Peyer's patch (tissue), 4 donors: ENCODE data around the gene MRGPRD. TPM values are rescaled to one million over a fixed set of nuclear protein-coding genes. Genes with fewer than 3 reads are reported as not detected.
A peak's percentile ranks its signal among the peaks of the same experiment; 100 is the strongest.

ENCODE experiments used
- DNase-seq, 3 donors: peaks; one replicate each; pipeline ENCODE4 v3.0.0-alpha.2; 2017 to 2019
- H3K27ac ChIP-seq, 4 donors: fragments of 200-600 bp; sonication (generic); one replicate each; pipeline ENCODE4 v1.5.1; 2016 to 2019
- H3K27me3 ChIP-seq, 2 donors: fragments of 200-600 bp; sonication (generic); one replicate each; pipeline ENCODE4 v1.5.1; 2019
- H3K36me3 ChIP-seq, 3 donors: fragments of 200-600 bp; sonication (generic); one replicate each; pipeline ENCODE4 v1.5.1; 2016 to 2019
- H3K4me1 ChIP-seq, 4 donors: fragments of 200-600 bp; sonication (generic); one replicate each; pipeline ENCODE4 v1.5.1; 2016 to 2019
- H3K4me3 ChIP-seq, 4 donors: fragments of 200-600 bp; sonication (generic); 1 replicate in 3 of 4; 2 replicates in 1 of 4; pipeline ENCODE4 v1.5.1; 2016 to 2019; ENCODE audit warnings: mild to moderate bottlenecking in 1 of 4
- H3K9me3 ChIP-seq, 4 donors: fragments of 200-600 bp; sonication (generic); one replicate each; pipeline ENCODE4 v1.5.1; 2016 to 2019; ENCODE audit warnings: mild to moderate bottlenecking in 1 of 4
- POLR2A ChIP-seq, 2 donors: fragments of 450-650 bp; IDR thresholded peaks; one replicate each; pipeline ENCODE4 v1.5.1; 2017; ENCODE audit warnings: antibody characterized with exemption in 2 of 2, mild to moderate bottlenecking in 2 of 2, moderate library complexity in 2 of 2
- total RNA-seq, 4 donors: library from RNA; depleted of rRNA; stranded (reverse); fragments of >200 nt; gene quantifications; one replicate each; pipeline ENCODE4 v1.1.0, GENCODE V29; 2016
- TF ChIP-seq, protein P1 (sequence below), 6 experiments: fragments of 450-650 bp in 4 of 6; fragments of 200-600 bp in 2 of 6; sonication (generic) in 1 of 6; IDR thresholded peaks; one replicate each; pipeline ENCODE4 v1.5.1; 2017 to 2019; ENCODE audit warnings: antibody characterized with exemption in 6 of 6, mild to moderate bottlenecking in 3 of 6, moderate library complexity in 1 of 6

Gene MRGPRD
- total RNA-seq, 4 donors from 2014 or later, result not detected

DNA sequence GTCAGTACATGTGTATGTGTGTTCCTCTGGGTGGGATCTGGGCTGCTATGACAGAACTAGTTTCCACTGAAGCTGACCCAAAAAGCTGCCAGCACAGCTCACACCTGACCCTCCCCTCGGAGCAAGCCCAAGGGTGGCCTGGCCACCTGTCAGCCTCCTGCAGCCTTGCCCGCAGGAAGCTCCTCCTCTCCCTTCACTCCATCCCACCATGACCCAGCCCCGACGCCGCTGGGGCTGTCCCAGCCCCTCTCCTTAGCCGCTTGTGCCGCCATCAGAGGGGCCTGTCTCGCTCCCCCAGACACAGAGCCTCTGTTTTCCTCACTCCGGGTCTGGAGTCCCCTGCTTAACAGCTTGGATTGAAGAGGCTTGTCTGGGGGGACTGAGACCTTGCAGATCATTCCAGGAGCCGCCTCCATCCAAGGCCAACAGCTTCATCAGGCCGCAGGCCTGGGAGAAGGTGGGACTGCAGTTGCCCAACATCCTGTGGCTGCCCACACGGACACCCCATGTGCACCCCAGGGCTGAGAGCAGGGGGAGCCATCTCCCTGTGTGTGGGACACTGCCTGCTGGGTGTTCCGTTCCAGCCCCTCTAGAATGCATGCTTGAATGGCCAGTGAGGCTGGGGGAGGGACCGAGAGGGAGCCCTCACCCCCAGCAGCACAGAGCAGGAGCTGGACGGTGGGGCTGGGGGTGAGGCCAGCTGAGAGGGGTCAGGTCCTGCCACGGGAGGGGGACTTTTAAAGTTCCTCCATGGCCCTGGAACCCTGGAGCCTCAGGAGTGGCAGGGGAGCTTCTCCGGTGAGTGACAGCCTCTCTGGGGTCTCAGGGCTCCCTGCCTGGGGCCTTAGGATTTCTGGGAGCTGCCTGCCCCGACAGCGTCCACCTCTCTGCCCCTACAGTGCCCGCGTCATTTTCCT lies 31.6 kb upstream of the MRGPRD start:
- peak in 1 of 3 donors; percentile 31 for DNase-seq
- Histone ChIP-seq H3K4me3 (peak overlapping the region; percentile 27 to 57 (median 39)), H3K36me3 (no peaks in the 10 kb centered on the region), H3K27me3 (peaks cover 0 to 16% of the 10 kb centered on the region in 2 donors), H3K4me1 (peaks cover 0 to 50% (median 0%) of the 10 kb centered on the region in 4 donors), H3K27ac (peak overlapping the region; percentile 72 to 96 (median 79)), H3K9me3 (no peaks in the 10 kb centered on the region)
- TF ChIP-seq, protein P1, sequence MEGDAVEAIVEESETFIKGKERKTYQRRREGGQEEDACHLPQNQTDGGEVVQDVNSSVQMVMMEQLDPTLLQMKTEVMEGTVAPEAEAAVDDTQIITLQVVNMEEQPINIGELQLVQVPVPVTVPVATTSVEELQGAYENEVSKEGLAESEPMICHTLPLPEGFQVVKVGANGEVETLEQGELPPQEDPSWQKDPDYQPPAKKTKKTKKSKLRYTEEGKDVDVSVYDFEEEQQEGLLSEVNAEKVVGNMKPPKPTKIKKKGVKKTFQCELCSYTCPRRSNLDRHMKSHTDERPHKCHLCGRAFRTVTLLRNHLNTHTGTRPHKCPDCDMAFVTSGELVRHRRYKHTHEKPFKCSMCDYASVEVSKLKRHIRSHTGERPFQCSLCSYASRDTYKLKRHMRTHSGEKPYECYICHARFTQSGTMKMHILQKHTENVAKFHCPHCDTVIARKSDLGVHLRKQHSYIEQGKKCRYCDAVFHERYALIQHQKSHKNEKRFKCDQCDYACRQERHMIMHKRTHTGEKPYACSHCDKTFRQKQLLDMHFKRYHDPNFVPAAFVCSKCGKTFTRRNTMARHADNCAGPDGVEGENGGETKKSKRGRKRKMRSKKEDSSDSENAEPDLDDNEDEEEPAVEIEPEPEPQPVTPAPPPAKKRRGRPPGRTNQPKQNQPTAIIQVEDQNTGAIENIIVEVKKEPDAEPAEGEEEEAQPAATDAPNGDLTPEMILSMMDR (IDR thresholded peaks at IDR 0.05), result no peak
- no peak for TF ChIP-seq POLR2A (IDR thresholded peaks at IDR 0.05)

DNA sequence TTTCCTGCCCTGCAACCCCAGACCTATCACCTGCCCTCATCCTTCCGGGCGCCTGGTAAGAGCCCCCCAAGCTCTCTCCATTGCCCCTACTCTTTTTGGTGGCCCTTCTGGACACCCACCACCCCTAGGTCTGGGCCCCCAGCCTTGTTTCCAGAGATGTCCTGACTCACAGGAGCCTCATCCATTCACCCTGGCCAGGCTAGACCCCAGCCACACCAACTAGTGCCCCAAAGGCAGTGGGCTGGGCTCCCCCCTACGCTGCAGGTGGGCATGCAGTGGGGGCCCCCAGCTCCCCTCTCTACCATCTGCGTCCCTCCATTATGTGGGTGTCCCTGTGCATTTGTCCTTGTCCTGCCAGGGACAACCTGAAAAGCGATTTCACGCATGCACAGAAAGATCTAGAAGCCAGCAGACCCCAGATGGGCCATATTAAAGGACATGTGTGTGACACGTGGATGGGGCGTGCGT lies 30.9 kb upstream of the MRGPRD start:
- H3K9me3 ChIP-seq, result no peaks in the 10 kb centered on the region
- peaks cover 0 to 16% of the 10 kb centered on the region in 2 donors for H3K27me3 ChIP-seq
- peak in 1 of 3 donors; percentile 34 for DNase-seq
- TF ChIP-seq, protein P1 (IDR thresholded peaks at IDR 0.05), result no peak
- no peak for TF ChIP-seq POLR2A (IDR thresholded peaks at IDR 0.05)
- peak overlapping the region; percentile 72 to 96 (median 79) for H3K27ac ChIP-seq
- H3K36me3 ChIP-seq, result no peaks in the 10 kb centered on the region
- peak overlapping the region; percentile 27 to 57 (median 39) for H3K4me3 ChIP-seq
- peaks cover 0 to 52% (median 0%) of the 10 kb centered on the region in 4 donors for H3K4me1 ChIP-seq

DNA sequence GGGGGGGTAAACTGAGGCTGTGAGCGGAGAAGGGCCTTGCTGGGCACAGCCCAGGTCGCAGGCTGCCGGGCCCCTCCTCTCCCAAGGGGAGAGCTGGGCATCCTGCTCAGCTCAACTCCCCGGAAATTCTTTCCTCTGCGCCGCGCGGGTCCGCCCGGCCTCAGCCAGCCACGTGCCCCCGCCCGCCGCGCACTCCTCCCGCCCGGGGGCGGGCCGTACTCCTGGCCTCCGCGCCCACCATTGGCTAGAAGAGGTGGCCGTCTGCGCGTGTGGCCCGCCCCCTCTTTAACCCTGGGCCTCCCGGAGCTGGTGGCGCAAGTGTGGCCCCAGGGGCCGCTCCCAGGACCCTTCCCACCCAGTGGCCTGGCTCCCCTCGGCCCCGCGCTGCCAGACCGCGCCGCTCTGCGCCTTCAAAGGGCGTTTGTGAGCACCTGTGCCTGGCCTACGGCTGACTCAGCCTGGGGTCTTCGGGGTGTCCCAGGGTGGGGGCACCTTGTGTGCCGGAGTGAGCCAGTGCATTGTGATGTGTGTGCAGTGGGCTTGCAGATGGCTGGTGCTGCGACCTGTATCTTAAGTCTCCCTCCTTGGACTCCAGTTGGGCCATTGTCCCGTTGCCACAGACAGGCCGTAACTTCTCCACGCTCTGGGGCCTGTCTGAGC lies 30.3 kb upstream of the MRGPRD start:
- peak in 2 of 3 donors; percentile 69 to 75 for DNase-seq
- no peaks in the 10 kb centered on the region for H3K36me3 ChIP-seq
- H3K4me3 ChIP-seq, result peak overlapping the region; percentile 27 to 57 (median 39)
- peaks cover 0 to 52% (median 0%) of the 10 kb centered on the region in 4 donors for H3K4me1 ChIP-seq
- H3K27ac ChIP-seq, result peak overlapping the region; percentile 72 to 96 (median 79)
- TF ChIP-seq, protein P1 (IDR thresholded peaks at IDR 0.05), result no peak
- no peak for TF ChIP-seq POLR2A (IDR thresholded peaks at IDR 0.05)
- H3K27me3 ChIP-seq, result peaks cover 0 to 16% of the 10 kb centered on the region in 2 donors
- H3K9me3 ChIP-seq, result no peaks in the 10 kb centered on the region

GRCh38 chr11:69010361-69010891 lies 29.6 kb upstream of the MRGPRD start:
- Histone ChIP-seq H3K27ac (peak overlapping the region; percentile 63 to 96 (median 78)), H3K27me3 (peaks cover 0 to 16% of the 10 kb centered on the region in 2 donors), H3K36me3 (peaks cover 0 to 2% (median 0%) of the 10 kb centered on the region in 3 donors), H3K4me1 (peaks cover 0 to 52% (median 0%) of the 10 kb centered on the region in 4 donors), H3K9me3 (no peaks in the 10 kb centered on the region), H3K4me3 (peak overlapping the region; percentile 27 to 57 (median 39))
- TF ChIP-seq POLR2A (IDR thresholded peaks at IDR 0.05), result no peak
- TF ChIP-seq, protein P1 (IDR thresholded peaks at IDR 0.05), result no peak
- peak in 1 of 3 donors; percentile 32 for DNase-seq
